NCI-H128 (cell line): Measurements from ENCODE around the gene CUL9.

Experiments
- DNase-seq: peaks from one replicate; lab custom pipeline; 2025; ENCODE audit not compliant: unreplicated experiment; lab: John Stamatoyannopoulos, UW

The CUL9 gene

GRCh38 chr6:43269273-43270007 lies 87.4 kb downstream of the CUL9 start:
- DNase-seq, result no peak

GRCh38 chr6:43271103-43271815 lies 89.3 kb downstream of the CUL9 start:
- no peak for DNase-seq

GRCh38 chr6:43271944-43272343 lies 89.9 kb downstream of the CUL9 start:
- DNase-seq, result no peak

- DNase-seq, result no peak
These were observed 91.7 kb downstream of the CUL9 start for GRCh38 chr6:43273707-43274106.
